Left hindlimb (tissue), 1 donor: ENCODE results near the gene SEPTIN5.

Experiments used
- DNase-seq: peaks from one replicate; pipeline ENCODE4 v3.0.0-alpha.2; 2018

Gene SEPTIN5

DNA sequence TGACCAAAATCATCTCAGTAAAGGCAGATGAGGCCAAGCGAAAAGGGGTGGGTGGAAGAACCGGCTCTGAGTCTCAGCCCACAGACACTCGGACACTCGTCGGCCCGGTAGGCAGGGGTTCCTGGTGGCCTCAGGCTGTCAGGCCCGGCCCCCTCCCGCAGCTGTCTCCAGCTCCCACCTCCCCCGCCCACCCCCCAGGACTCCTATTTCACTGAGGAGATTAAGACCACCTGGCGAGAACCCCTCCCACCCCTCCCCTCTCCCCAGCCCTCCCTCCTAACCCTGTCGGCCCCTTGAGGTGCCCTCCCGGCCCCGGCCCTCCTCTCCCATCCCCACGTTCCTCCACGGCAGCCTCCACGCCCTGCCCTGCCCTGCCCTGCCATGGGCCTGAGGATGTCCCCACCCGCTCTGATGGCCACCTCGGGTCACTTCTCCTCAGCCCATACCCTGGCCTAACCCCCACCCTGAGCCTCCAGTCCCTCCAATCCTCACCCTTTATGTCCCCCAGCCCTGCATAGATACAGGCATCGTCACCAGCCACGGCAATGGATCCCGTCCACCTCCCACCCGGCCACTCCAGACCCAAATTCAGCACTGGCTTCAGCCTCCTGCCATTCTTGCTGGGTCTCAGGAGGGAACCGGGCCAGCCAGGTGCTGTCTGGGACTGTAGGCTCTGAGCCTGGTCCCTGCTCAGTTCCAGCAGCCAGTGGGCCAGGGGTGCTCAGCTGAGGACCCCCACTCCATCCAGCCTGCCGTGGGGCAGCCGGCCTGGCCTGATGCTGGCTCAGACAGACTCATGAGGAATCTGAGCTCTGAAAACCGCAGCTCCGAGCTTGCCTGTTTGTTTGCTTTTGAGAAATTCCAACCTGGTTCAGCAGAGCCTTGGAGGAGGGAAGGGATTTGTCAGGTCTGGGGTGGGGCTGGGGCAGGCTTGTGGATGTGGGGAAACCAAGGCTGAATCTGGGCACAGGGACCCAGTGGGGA is 36.5 kb downstream of the SEPTIN5 start:
- no peak for DNase-seq

GRCh38 chr22:19751497-19752245 is 37.4 kb downstream of the SEPTIN5 start:
- no peak for DNase-seq

DNA sequence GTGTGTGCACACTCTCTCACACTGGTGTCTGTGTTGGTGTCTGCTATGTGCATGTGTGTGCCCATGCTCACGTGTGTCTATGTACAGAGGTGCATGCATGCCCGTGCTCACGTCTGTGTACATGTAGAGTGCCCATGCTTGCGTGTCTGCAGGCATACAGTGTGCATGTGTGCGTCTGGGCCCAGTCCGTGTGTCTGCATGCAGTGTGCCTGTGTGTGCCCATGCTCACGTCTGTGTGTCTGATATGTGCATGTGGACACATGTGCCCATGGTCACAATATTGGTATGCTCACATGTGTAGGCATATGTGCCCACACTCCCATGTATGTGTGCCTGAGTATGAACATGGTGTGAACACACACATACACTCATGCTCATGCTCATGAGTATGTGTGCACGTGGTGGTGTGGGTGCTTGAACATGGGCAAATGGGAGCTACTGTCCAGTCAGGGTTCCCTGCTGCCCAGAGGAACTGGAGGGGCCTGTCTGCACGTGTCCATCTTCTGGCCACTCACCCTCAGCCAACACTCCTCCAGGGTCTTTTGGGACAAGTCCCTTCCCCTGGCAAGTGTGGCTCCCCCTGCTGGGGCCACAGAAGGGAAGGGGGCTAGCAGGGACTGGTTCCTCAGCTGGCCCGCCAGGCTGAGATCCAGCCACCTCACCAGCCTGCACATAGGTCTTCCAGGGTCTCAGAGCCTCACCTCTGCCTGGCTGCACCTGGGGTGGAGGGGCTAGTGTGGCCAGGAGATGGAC is 39.0 kb downstream of the SEPTIN5 start:
- no peak for DNase-seq

- DNase-seq = no peak
Measured at GRCh38 chr22:19753996-19754700, 39.8 kb downstream of the SEPTIN5 start.

- no peak for DNase-seq
Measured at GRCh38 chr22:19754701-19755144, 40.4 kb downstream of the SEPTIN5 start.

DNA sequence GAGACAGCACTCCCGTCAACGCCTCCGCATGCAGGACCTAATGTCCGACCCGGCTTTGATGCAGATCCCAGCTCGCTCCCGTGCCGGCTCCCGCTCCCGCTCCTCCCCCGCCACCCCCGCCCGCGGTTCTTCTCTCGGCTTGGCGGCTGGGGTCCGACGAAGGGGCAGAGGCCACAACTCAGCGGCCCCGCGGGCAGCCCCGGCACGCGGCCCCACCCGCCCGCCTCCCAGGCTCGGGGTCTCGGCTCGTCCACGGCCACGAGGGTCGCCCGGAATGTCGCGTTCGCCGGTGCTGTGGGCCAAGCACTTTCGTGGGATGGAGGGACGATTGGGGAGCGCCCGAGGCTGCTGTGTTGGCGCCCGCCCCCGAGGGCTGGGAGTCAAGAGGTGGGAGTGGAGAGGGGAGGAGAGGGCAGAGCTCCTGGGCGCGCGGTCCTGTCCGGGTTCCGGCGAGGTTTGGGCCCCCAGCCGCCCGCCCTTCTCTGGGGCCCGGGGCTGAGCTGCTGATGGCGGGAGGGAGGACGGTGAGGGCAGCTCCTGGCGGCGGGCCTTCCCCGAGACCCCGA is 40.9 kb downstream of the SEPTIN5 start:
- DNase-seq = no peak

- no peak for DNase-seq
Measured at GRCh38 chr22:19755722-19756287, 41.5 kb downstream of the SEPTIN5 start.

- DNase-seq = no peak
Measured at GRCh38 chr22:19756288-19757128, 42.2 kb downstream of the SEPTIN5 start.

GRCh38 chr22:19757140-19757984 is 43.1 kb downstream of the SEPTIN5 start:
- no peak for DNase-seq

GRCh38 chr22:19757985-19758895 is 43.9 kb downstream of the SEPTIN5 start:
- DNase-seq = no peak

DNA sequence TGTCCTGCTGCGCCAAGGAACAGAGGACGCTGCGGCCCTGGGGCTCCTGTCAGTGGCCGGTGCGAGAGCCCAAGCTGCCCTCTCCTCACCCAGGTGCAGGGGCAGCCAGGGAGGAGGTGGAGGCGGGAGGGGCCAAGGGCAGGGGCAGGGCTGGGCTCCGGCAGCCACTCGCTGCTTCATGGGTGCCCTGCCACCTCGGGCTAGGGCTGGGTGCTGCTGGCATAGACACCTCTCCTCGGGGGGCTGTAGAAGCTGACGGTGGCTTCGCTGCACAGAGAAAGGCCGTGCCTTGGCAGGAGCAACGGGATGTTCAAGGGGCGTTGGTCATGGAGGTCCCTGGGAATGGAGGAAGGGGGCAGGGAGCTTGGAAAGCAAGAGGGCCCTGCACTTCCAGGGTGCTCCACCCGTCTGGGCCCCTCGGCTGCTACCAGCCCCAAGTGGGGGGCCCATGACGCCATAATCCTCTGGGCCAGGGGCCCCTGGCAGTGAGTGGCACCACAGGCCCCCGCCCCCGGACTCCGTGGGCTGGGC is 44.7 kb downstream of the SEPTIN5 start:
- no peak for DNase-seq

GRCh38 chr22:19759427-19760057 is 45.2 kb downstream of the SEPTIN5 start:
- no peak for DNase-seq

- no peak for DNase-seq
Measured at GRCh38 chr22:19760058-19760950, 46.0 kb downstream of the SEPTIN5 start, which contains the start of gene TBX1. TBX1 (plus strand) TSS chr22:19760778; CDS start chr22:19760844, 66 bp downstream.

- no peak for DNase-seq
Measured at GRCh38 chr22:19760951-19761724, 46.8 kb downstream of the SEPTIN5 start.

DNA sequence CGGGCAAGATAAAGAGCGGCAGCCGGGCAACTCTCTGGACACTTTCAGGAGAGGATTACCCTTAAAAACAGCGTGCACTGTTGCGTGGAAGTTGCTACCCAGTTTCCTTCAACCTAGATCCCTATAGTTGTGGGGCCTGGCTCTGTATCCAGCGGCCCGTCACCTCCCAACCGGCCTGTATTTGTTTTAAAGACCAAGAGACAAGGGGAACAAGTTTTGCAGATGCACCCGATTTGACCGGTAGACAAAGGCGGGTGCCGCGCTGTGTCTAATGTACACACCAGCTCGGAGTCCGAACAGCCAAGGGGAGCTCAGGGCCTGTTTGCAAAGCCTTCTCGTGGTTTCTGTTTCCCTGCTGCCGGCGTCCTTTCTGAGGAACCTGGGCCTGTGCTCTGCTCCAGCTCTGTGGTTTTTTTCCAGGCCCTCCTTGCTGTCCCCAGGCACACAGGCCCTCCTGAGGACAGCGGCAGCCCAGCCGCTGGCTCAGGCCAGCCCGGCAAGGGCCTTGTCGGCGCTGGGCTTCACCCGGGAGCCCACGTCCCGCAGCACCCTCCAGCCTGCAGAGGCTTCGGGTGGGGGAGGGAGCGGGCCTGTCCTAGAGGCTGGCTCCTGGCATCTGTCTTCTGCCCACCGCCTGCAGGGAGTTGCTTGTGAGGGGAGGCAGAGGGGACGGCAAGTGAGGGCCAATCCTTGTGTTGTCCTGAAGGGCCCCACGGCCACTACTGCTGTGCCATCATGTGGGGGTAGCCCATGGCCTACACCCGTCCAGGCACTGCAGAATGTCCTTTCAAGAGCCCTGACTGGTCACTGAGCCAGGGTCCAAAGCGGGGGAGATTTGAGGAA is 47.6 kb downstream of the SEPTIN5 start:
- no peak for DNase-seq
